ENCODE data around the gene RNF223.

GRCh38 chr1:1063261-1063944, 10.7 kb downstream of the RNF223 start:
- TF ChIP-seq CTCF (IDR thresholded peaks at IDR 0.05 in 8 of 11, conservative IDR thresholded peaks at IDR 0.05 in 3 of 11) (no peak), POLR2A (IDR thresholded peaks at IDR 0.05) (no peak)

Measured in spleen (tissue), 7 donors.